ENCODE results near the gene CD200R1L.

Gene CD200R1L

GRCh38 chr3:112782491-112782890 is 64.2 kb downstream of the CD200R1L start:
- TF ChIP-seq CTCF (IDR thresholded peaks at IDR 0.05; ENCODE audit: low read depth, low read length) = no peak
- H3K4me1 ChIP-seq = no peaks in the 10 kb centered on the region
- H3K27me3 ChIP-seq = no peaks in the 10 kb centered on the region
- H3K9me3 ChIP-seq = no peaks in the 10 kb centered on the region
- no peaks in the 10 kb centered on the region for H3K36me3 ChIP-seq
- no peak for DNase-seq
- H3K4me3 ChIP-seq (ENCODE audit: low read depth, low read length) = no peak overlapping the region

GRCh38 chr3:112781599-112781998 is 65.1 kb downstream of the CD200R1L start:
- Histone ChIP-seq H3K36me3 (no peaks in the 10 kb centered on the region), H3K4me3 (ENCODE audit: low read depth, low read length) (no peak overlapping the region), H3K27me3 (no peaks in the 10 kb centered on the region), H3K4me1 (no peaks in the 10 kb centered on the region), H3K9me3 (no peaks in the 10 kb centered on the region)
- no peak for TF ChIP-seq CTCF (IDR thresholded peaks at IDR 0.05; ENCODE audit: low read depth, low read length)
- no peak for DNase-seq

GRCh38 chr3:112779558-112780480 is 66.8 kb downstream of the CD200R1L start:
- Histone ChIP-seq H3K36me3 (no peaks in the 10 kb centered on the region), H3K4me1 (no peaks in the 10 kb centered on the region), H3K27me3 (no peaks in the 10 kb centered on the region), H3K4me3 (ENCODE audit: low read depth, low read length) (no peak overlapping the region), H3K9me3 (no peaks in the 10 kb centered on the region)
- no peak for TF ChIP-seq CTCF (IDR thresholded peaks at IDR 0.05; ENCODE audit: low read depth, low read length)
- DNase-seq = no peak

GRCh38 chr3:112779011-112779410 is 67.7 kb downstream of the CD200R1L start:
- no peak for DNase-seq
- Histone ChIP-seq H3K4me1 (no peaks in the 10 kb centered on the region), H3K36me3 (no peaks in the 10 kb centered on the region), H3K4me3 (ENCODE audit: low read depth, low read length) (no peak overlapping the region), H3K9me3 (no peaks in the 10 kb centered on the region), H3K27me3 (no peaks in the 10 kb centered on the region)
- no peak for TF ChIP-seq CTCF (IDR thresholded peaks at IDR 0.05; ENCODE audit: low read depth, low read length)

GRCh38 chr3:112778353-112778948 is 68.2 kb downstream of the CD200R1L start:
- no peak for TF ChIP-seq CTCF (IDR thresholded peaks at IDR 0.05; ENCODE audit: low read depth, low read length)
- no peaks in the 10 kb centered on the region for H3K4me1 ChIP-seq

GRCh38 chr3:112777811-112778210 is 68.9 kb downstream of the CD200R1L start:
- Histone ChIP-seq H3K27me3 (no peaks in the 10 kb centered on the region), H3K4me3 (ENCODE audit: low read depth, low read length) (no peak overlapping the region), H3K4me1 (no peaks in the 10 kb centered on the region), H3K36me3 (no peaks in the 10 kb centered on the region), H3K9me3 (no peaks in the 10 kb centered on the region)
- no peak for DNase-seq
- no peak for TF ChIP-seq CTCF (IDR thresholded peaks at IDR 0.05; ENCODE audit: low read depth, low read length)

More at GRCh38 chr3:112778353-112778948, 68.2 kb downstream of the CD200R1L start:
- Histone ChIP-seq H3K36me3 (no peaks in the 10 kb centered on the region), H3K9me3 (no peaks in the 10 kb centered on the region), H3K27me3 (no peaks in the 10 kb centered on the region), H3K4me3 (ENCODE audit: low read depth, low read length) (no peak overlapping the region)
- no peak for DNase-seq
